GM12878 (cell line): ENCODE measurements around the gene EFNB2. TPM values are rescaled to one million over a fixed set of nuclear protein-coding genes. Genes with fewer than 3 reads are reported as not detected.

Experiments
- BCLAF1 ChIP-seq: fragments of 450-650 bp; IDR thresholded peaks from 2 replicates; pipeline ENCODE4 v1.6.1; 2017; ENCODE audit warnings: antibody characterized with exemption, mild to moderate bottlenecking, moderate library complexity
- GABPA ChIP-seq: IDR thresholded peaks from 2 replicates; pipeline ENCODE4 v1.6.1; 2014; ENCODE audit warnings: antibody characterized with exemption, low read depth, mild to moderate bottlenecking, inconsistent platforms
- KDM1A ChIP-seq: fragments of 200-600 bp; sonication (generic); IDR thresholded peaks from 2 replicates; pipeline ENCODE4 v1.6.1; 2016; ENCODE audit warnings: borderline replicate concordance
- MLLT1 ChIP-seq: fragments of 450-650 bp; IDR thresholded peaks from 2 replicates; pipeline ENCODE4 v1.6.1; 2016; ENCODE audit warnings: mild to moderate bottlenecking
- NR2F1 ChIP-seq: fragments of 450-650 bp; conservative IDR thresholded peaks from 2 replicates; pipeline ENCODE4 v1.6.1; 2017; ENCODE audit warnings: mild to moderate bottlenecking
- PAX8 ChIP-seq: fragments of 450-650 bp; IDR thresholded peaks from 2 replicates; pipeline ENCODE4 v1.6.1; 2017; ENCODE audit warnings: mild to moderate bottlenecking, moderate library complexity
- ZBED1 ChIP-seq: IDR thresholded peaks from 2 replicates; pipeline ENCODE4 v1.6.1; 2016; ENCODE audit warnings: borderline replicate concordance
- ZNF384 ChIP-seq: IDR thresholded peaks from 2 replicates; pipeline ENCODE4 v1.6.1; 2012; ENCODE audit warnings: low read depth, mild to moderate bottlenecking, low read length, improper control_type of control experiment, borderline replicate concordance
- polyA plus RNA-seq, 11 experiments: library from polyadenylated mRNA; depleted of rRNA in 4 of 11; unstranded in 6 of 11; stranded (reverse) in 5 of 11; fragments of >200 nt; fragmentation: Nextera tagmentation in 4 of 11; fragmentation: Illumina TruSeq in 1 of 11; extraction: Ambion mirVana in 4 of 11; extraction: Trizol in 1 of 11; gene quantifications; 1 replicate in 1 of 11; 2 replicates in 10 of 11; pipeline versions ENCODE4 v1.2.1 to v1.2.3, GENCODE V29; 2011 to 2016; ENCODE audit warnings: inconsistent platforms in 2 of 11, missing spikeins in 2 of 11, low read depth in 1 of 11
- total RNA-seq, 4 experiments: library from RNA; depleted of rRNA in 3 of 4; stranded (reverse); fragments of >200 nt in 3 of 4; fragmentation: Illumina TruSeq in 1 of 4; extraction: Trizol in 1 of 4; gene quantifications; 2 replicates each; pipeline versions ENCODE4 v1.2.1 to v1.2.3, GENCODE V29; 2013 to 2021

The EFNB2 gene
- total and polyA plus RNA-seq, 10 of the 15 experiments (the other 5 are each of a cell fraction or from before 2014, with no cell fraction given) = 0.12 to 1.5 (median 0.31) TPM; not detected in 1

DNA sequence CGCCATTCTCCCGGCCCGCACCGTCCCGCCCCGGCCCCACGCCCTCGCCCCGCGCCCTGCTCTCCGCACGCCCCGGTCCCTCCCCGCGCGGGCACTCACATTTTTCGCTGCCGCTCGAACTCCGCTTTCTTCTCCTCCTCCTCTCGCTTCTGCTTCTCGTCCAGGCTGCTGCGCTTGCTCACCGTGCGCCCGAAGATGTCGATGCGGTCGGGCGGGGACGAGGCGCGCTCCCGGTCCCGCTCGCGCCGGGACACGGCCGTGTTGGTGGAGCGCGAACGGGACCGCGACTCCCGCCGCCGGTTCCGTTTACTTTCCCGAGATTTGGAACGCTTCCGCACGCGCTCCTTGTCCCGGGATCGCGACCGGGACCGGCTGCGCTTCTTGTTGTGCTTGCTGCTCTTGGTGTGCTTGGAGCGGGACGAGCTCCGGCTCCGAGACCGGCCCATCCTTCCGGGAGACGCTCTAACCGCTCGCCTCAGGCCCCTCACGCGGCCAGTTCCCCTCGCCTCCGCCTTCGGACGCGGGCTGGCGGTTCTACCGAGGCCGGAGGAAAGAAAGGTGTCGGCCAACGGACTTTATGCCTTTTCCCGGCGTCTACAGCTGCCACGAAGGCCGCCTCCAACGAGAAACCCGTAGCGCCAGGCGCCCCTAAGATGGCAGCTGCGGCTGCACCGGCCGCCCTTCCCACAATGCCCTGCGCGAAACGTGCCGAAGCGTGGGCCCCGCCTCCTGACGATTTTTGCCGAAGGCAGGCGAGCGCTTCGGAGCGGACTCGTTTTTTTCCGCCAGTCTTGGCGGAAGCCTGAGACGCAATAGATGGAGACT lies 32.2 kb upstream of the EFNB2 start, which contains the start of gene ARGLU1 (continued):
- no peak for TF ChIP-seq BCLAF1
- no peak for TF ChIP-seq ZBED1
- no peak for TF ChIP-seq ZNF384
- peak; percentile 51 for TF ChIP-seq MLLT1
- TF ChIP-seq GABPA = no peak
- no peak for TF ChIP-seq PAX8
- no peak for TF ChIP-seq NR2F1
- TF ChIP-seq KDM1A = no peak
- TF ChIP-seq, all 136 proteins: peak for 38
